NCI-H1417 (cell line): ENCODE data around the gene PJA2.
A peak's percentile ranks its signal among the peaks of the same experiment; 100 is the strongest.

Experiments used
- DNase-seq, 3 experiments: peaks; one replicate each; lab custom pipeline; 2025; lab: John Stamatoyannopoulos, UW

PJA2 gene

GRCh38 chr5:109408991-109409843 lies 557 bp downstream of the PJA2 start:
- peak; percentile 45 to 75 (median 66) for DNase-seq

DNA sequence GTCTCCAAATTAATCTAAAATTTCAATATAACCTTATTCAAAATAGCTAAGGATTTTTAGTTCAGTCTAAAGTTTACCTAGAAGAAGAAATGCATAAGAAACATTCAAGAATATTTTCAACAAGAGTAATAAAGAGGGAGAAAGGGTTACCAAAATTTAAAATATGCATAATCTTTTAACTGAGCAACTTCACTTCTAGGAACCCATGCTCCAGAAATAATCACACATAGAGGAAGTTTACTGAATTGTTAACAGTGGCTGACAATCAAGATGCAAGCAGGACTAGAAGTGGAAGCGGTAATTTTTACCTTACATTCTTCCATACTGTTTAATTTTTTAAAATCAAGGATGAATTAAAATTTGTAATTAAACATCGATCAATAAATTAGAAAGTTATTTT lies 1.9 kb downstream of the PJA2 start:
- DNase-seq = no peak

- DNase-seq = no peak
Measured at GRCh38 chr5:109406719-109407118, 3.1 kb downstream of the PJA2 start.

DNA sequence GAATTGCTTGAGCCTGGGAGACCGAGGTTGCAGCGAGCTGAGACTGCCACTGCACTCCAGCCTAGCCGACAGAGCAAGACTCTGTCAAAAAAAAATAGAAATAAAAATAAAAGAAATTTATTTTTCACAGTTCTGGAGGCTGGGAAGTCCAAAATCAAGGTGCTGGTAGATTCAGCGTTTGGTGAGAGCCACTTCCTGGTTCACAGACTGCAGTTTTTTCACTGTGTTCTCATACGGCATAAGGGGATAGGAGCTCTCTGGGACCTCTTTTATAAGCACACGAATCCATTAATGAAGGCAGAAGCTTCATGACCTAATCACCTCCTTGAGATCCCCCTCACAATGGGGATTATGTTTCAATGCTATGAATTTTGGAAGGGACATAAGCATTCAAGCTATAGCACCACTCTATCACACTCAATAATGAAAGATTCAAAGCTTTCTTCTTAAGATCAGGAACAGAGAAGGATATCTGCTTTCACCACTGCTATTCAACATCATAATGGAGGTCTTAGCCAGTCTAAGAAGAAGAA lies 5.3 kb downstream of the PJA2 start:
- DNase-seq = no peak

- DNase-seq = no peak
Measured at GRCh38 chr5:109403469-109403868, 6.3 kb downstream of the PJA2 start.

GRCh38 chr5:109399092-109399759 lies 10.5 kb downstream of the PJA2 start:
- no peak for DNase-seq

- DNase-seq = no peak
Measured at GRCh38 chr5:109396965-109397364, 12.8 kb downstream of the PJA2 start.

DNA sequence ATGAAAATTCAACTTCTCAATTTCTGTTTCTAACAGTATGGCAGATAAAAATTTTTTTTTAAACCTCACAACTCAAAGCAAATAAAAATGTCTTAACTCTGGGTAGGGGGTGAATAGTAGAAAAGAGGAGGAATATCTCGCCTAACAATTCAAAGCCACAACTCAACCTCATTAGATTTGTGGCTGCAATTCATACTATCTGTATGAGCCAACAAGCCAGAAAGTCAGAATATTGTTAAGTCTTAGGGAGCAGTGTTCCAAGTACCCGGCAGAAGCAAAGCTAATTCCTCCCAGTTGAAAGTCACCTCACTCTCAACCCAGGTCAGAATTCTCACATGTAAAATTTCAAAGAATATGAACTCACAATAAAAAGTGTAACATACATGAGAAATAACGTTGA lies 15.0 kb downstream of the PJA2 start:
- DNase-seq = no peak

GRCh38 chr5:109390188-109390587 lies 19.6 kb downstream of the PJA2 start:
- no peak for DNase-seq

GRCh38 chr5:109388407-109388806 lies 21.4 kb downstream of the PJA2 start:
- DNase-seq = no peak

GRCh38 chr5:109387408-109387974 lies 22.3 kb downstream of the PJA2 start:
- no peak for DNase-seq

DNA sequence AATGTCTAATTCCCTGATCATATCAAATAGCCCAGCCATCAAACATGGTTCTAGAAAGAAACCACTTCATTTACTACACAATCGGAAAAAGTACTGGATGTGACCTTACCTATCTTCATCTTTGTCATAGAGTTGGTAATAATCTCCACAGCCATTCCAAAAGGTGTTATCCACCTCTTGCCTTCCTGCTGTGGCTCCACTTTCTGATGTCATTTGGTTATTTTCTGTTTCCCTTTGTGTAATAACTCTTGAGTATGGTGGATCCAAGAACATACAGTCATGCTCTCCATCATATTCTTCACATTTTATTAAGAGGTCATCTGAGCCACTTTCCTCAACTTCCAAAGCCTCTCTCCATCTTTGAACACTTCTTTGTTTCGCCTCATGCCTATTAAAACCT lies 31.7 kb downstream of the PJA2 start:
- no peak for DNase-seq

- DNase-seq = no peak
Measured at GRCh38 chr5:109374625-109375024, 35.1 kb downstream of the PJA2 start.

GRCh38 chr5:109373932-109374331 lies 35.8 kb downstream of the PJA2 start:
- no peak for DNase-seq

GRCh38 chr5:109370343-109370742 lies 39.4 kb downstream of the PJA2 start:
- no peak for DNase-seq

DNA sequence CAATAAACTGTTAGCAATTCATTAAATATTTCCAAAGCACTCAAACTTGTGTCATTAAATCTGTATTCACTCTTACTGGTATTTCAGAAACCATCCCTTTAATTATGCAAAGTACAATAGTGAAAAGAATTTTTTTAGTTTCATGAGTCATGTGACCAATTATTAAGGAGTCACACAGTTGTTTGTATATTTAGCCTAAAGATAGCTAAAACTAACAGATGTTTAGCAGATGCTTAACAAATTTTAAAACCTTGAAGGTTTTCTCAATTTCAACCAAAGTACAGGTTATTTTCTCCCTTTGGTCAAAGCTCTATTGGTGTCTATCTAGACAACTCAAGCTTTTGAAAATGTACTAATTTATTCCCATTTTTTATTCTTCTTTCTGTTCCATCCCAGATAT lies 44.1 kb downstream of the PJA2 start:
- DNase-seq = no peak

GRCh38 chr5:109364977-109365376 lies 44.8 kb downstream of the PJA2 start:
- DNase-seq = no peak

DNA sequence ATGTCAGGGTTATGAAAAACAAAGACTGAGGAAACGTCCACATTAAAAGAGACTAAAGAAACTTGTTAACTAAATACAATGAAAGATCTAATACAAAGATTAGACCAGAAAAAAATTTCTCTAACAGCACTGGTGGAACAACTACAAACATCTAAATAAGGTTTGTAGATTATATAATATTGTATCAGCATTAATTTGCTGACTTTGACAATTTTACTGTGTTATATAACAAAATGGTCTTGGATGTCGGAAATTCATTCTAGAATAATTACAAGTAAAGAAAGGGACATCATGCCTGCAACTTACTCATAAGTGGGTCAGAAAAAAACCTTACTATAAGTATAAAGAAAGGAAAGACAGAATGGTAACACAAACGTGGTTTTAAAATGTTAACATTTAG lies 50.1 kb downstream of the PJA2 start:
- DNase-seq = no peak

DNA sequence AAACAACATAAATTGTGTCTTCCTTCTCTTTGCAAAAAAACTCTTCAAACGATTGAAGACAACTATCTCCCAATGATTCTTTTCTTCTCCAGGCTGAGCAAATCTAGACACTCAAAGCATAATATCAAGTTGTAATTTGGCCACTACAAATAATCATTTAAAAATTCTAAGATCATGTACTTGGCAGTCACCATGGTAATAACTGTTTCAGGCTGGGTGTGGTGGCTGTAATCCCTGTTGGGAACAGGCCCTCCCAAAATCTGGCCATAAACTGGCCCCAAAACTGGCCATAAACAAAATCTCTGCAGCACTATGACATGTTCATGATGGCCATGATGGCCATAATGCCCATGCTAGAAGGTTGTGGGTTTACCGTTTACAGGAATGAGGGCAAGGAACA lies 52.0 kb downstream of the PJA2 start:
- no peak for DNase-seq

DNA sequence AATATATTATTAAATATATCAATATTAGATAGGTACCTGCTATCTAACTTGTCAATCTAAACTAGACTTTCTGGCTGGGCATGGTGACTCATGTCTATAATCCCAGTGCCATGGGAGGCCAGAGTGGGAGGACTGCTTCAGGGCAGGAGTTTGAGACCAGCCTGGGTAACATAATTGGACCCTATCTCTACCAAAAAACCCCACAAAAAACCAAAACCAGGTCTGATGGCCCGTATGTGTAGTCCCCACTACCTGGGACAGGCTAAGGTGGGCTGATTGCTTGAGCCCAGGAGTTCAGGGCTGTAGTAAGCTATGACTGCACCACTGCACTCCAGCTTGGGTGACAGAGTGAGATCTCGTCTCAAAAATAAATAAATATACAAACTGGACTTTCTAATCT lies 55.0 kb downstream of the PJA2 start:
- DNase-seq = no peak

DNA sequence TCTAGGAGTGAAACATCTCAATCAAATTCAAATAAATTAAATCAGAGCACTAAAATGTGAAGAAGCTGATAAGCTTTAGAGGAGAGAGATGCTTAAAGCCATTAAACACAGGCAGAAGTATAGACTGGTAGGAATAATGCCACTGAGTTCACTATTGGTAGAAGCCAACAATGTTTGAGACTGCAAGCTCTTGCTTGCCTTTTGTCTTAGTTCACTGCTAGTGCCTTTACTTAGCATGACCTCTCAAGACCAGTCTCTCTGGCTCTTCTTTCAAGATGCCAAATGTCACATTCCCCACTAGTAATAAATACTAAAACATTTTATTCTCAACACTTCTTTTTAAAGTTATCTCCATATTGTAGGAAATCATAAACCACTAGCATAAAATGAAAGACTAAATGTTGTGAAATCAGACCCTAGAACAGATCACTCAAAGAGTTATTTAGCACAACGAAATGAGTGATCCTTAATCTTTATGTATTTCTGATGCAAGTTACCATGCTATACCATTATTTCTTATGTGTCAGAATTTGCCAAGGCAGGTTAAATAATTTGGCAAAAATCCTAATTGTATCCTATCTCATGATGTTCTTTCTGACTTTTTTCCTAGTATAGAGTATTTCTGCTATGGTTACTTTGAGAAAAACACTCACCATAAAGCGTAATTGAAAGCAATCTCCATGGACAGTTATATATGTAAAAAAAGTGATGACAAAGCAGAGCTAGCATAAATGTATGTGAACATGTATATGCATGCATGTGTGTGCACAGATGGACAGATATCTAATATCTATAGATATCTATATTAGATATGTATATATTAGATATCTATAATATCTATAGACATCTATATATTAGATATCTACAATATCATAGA lies 57.5 kb downstream of the PJA2 start:
- no peak for DNase-seq
